GM10248 (cell line): ENCODE measurements around the gene HTR3A.

Experiments used
- CTCF ChIA-PET: fragments of 300-600 bp; sonication (Branson Sonifier 250); formaldehyde crosslinking; extraction: SDS; loops from one replicate; lab custom pipeline; 2021; ENCODE audit warnings: antibody characterized with exemption; lab: Yijun Ruan, JAX
- POLR2A ChIA-PET: fragments of 350-650 bp; sonication (Branson Sonifier 250); formaldehyde crosslinking; extraction: SDS; loops from one replicate; lab custom pipeline; 2020; ENCODE audit warnings: antibody characterized with exemption; lab: Yijun Ruan, JAX
- DNase-seq: peaks from one replicate; pipeline ENCODE4 v3.0.0; 2012; ENCODE audit errors: extremely low spot score
- TF ChIP-seq, protein P1 (sequence below): IDR thresholded peaks from 2 replicates; pipeline ENCODE4 v1.5.1; 2012; ENCODE audit warnings: mild to moderate bottlenecking, low read depth; ENCODE audit errors: extremely low read depth, missing control alignments, control extremely low read depth

HTR3A gene

DNA sequence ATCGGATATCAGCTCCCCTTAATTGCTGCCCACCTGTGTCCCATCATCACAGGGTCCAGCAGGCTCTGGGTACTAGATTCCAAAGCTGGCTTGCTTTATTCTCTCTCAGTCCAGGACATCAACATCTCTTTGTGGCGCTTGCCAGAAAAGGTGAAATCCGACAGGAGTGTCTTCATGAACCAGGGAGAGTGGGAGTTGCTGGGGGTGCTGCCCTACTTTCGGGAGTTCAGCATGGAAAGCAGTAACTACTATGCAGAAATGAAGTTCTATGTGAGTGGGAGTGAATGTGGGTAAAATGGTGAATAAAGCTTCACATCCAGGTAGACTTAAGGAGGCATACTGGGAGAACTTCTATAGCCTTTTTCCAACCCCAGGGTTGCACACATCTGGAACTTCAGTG lies 11.0 kb downstream of the HTR3A start:
- CTCF ChIA-PET: no interaction called here
- TF ChIP-seq, protein P1, sequence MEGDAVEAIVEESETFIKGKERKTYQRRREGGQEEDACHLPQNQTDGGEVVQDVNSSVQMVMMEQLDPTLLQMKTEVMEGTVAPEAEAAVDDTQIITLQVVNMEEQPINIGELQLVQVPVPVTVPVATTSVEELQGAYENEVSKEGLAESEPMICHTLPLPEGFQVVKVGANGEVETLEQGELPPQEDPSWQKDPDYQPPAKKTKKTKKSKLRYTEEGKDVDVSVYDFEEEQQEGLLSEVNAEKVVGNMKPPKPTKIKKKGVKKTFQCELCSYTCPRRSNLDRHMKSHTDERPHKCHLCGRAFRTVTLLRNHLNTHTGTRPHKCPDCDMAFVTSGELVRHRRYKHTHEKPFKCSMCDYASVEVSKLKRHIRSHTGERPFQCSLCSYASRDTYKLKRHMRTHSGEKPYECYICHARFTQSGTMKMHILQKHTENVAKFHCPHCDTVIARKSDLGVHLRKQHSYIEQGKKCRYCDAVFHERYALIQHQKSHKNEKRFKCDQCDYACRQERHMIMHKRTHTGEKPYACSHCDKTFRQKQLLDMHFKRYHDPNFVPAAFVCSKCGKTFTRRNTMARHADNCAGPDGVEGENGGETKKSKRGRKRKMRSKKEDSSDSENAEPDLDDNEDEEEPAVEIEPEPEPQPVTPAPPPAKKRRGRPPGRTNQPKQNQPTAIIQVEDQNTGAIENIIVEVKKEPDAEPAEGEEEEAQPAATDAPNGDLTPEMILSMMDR: no peak
- no peak for DNase-seq
- POLR2A ChIA-PET: no interaction called here

DNA sequence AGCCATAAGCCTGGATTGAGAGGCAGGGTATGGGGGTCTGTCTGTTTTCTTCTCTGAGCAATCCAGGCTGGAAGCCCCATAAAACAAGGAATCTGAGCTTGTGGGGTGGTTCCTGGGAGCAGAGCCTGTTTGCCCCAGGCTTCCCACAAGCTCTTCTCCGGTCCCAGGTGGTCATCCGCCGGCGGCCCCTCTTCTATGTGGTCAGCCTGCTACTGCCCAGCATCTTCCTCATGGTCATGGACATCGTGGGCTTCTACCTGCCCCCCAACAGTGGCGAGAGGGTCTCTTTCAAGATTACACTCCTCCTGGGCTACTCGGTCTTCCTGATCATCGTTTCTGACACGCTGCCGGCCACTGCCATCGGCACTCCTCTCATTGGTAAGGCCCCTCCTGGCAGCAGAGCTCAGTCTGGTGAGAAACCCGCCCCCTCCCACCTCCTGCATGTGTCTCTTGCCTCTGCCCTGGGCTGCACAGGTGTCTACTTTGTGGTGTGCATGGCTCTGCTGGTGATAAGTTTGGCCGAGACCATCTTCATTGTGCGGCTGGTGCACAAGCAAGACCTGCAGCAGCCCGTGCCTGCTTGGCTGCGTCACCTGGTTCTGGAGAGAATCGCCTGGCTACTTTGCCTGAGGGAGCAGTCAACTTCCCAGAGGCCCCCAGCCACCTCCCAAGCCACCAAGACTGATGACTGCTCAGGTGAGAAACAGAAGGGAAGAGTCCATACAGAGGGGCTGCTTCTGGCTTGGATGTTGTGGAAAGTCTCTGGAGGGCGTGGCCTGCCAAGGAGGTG lies 11.6 kb downstream of the HTR3A start:
- TF ChIP-seq, protein P1: no peak
- ChIA-PET CTCF (no interaction called here), POLR2A (no interaction called here)
- DNase-seq: no peak

DNA sequence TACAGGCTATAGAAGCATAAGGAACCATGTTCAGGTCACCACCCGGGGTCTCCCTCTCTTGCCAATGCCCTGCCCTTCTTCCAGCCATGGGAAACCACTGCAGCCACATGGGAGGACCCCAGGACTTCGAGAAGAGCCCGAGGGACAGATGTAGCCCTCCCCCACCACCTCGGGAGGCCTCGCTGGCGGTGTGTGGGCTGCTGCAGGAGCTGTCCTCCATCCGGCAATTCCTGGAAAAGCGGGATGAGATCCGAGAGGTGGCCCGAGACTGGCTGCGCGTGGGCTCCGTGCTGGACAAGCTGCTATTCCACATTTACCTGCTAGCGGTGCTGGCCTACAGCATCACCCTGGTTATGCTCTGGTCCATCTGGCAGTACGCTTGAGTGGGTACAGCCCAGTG lies 14.5 kb downstream of the HTR3A start:
- POLR2A ChIA-PET: no interaction called here
- CTCF ChIA-PET: no interaction called here
- TF ChIP-seq, protein P1: no peak
- no peak for DNase-seq

DNA sequence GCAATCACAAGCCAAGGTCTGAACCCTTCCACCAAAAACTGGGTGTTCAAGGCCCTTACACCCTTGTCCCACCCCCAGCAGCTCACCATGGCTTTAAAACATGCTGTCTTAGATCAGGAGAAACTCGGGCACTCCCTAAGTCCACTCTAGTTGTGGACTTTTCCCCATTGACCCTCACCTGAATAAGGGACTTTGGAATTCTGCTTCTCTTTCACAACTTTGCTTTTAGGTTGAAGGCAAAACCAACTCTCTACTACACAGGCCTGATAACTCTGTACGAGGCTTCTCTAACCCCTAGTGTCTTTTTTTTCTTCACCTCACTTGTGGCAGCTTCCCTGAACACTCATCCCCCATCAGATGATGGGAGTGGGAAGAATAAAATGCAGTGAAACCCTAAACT lies 15.0 kb downstream of the HTR3A start:
- CTCF ChIA-PET: no interaction called here
- POLR2A ChIA-PET: no interaction called here
- DNase-seq: no peak
- TF ChIP-seq, protein P1: no peak

DNA sequence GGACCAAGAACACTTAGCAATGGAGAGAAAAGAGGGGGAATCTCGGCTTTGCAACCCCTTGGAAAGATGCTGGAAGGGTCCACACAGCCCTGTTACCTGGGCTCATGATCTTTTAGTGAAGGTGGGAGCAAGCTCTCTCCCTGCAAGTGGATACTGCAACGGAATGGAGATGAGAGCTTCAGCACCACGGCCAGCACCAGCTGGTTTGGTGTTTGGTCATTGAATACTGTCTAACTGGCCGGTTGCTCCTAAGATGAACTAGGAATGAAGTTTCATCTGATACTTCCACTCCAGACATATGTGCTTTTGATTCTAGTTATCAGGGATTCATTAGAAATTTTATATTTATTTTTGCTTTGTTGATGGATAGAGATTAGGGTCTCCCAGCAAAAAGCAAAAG lies 16.3 kb downstream of the HTR3A start:
- ChIA-PET POLR2A (no interaction called here), CTCF (interaction anchor here (6.2 kb wide), 1 partner anchor 270 kb away, joined by 80 read pairs; no protein-coding TSS in a partner anchor)
- TF ChIP-seq, protein P1: no peak
- DNase-seq: no peak

DNA sequence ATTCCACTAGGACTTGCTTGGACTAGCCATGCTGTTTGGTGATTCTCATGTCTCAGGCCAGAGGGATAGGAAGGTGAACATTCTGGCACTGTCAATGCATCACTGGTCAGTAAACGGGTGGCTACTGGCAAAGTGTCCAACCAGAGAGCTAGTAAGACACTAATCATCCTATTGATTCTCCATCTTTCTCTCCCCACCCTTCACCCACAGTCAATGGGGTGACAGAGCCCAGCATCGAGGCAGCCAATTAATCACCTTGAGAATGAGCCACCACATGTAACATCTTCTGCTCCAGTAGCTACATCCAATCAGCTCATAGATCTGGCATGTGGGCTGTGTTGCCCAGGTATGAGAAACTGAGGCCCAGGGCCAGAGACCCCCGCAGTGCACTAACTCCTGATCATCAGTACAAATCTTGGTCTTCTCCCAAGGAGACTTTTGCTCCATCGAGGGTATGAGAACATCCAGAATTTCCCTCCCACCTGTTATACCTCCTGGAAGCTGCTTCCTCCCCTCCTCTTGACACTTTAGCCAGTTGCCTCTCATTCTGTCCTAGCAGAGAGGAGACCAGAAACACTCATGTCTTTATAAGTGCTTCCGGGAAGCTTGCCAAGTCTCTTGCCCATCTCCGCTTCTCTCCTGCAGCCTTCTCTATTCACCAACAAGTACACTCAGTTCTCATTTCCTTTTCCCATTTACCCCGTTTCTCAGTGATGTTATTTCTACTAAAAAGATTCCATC lies 17.0 kb downstream of the HTR3A start:
- no peak for DNase-seq
- POLR2A ChIA-PET: no interaction called here
- CTCF ChIA-PET: interaction anchor here (1.6 to 6.2 kb wide), 2 partner anchors 96 to 270 kb away, joined by 3 to 80 read pairs; no protein-coding TSS in a partner anchor
- TF ChIP-seq, protein P1: no peak
